Stimulated activated CD8-positive, alpha-beta memory T cell treated with anti-CD3 and anti-CD28 coated beads, Interleukin-12 subunit alpha, Interleukin-12 subunit beta, amount 100 ng/mL, for 4 hours (primary cell): ENCODE data around the gene ELK3.

Experiments
- DNase-seq: peaks from one replicate; pipeline ENCODE4 v3.0.0-alpha.2; 2020; ENCODE audit warnings: low read depth

Gene ELK3

GRCh38 chr12:96258104-96258961, 64.2 kb downstream of the ELK3 start:
- no peak for DNase-seq

GRCh38 chr12:96260231-96260630, 66.1 kb downstream of the ELK3 start:
- DNase-seq, result no peak

GRCh38 chr12:96260644-96261043, 66.5 kb downstream of the ELK3 start:
- no peak for DNase-seq

- no peak for DNase-seq
These were observed 67.4 kb downstream of the ELK3 start for GRCh38 chr12:96261557-96261956.

GRCh38 chr12:96263449-96263902, 69.3 kb downstream of the ELK3 start:
- no peak for DNase-seq

GRCh38 chr12:96265400-96265799, 71.2 kb downstream of the ELK3 start:
- DNase-seq, result no peak

- no peak for DNase-seq
These were observed 71.7 kb downstream of the ELK3 start for GRCh38 chr12:96265836-96266235.

- DNase-seq, result no peak
These were observed 72.1 kb downstream of the ELK3 start for GRCh38 chr12:96266238-96266637.

GRCh38 chr12:96271469-96272199, 77.5 kb downstream of the ELK3 start:
- DNase-seq, result no peak

GRCh38 chr12:96274331-96274730, 80.2 kb downstream of the ELK3 start:
- DNase-seq, result no peak

- no peak for DNase-seq
These were observed 91.0 kb downstream of the ELK3 start for GRCh38 chr12:96285158-96285557.

GRCh38 chr12:96289067-96289466, 94.9 kb downstream of the ELK3 start:
- no peak for DNase-seq

- no peak for DNase-seq
These were observed 98.9 kb downstream of the ELK3 start for GRCh38 chr12:96293093-96293492.

- DNase-seq, result no peak
These were observed 100.7 kb downstream of the ELK3 start for GRCh38 chr12:96294831-96295230.

GRCh38 chr12:96295532-96296160, 101.5 kb downstream of the ELK3 start:
- DNase-seq, result no peak

GRCh38 chr12:96297504-96297903, 103.3 kb downstream of the ELK3 start:
- DNase-seq, result no peak

- no peak for DNase-seq
These were observed 105.9 kb downstream of the ELK3 start for GRCh38 chr12:96300064-96300463.

GRCh38 chr12:96301732-96302131, 107.6 kb downstream of the ELK3 start:
- no peak for DNase-seq

- DNase-seq, result no peak
These were observed 108.6 kb downstream of the ELK3 start for GRCh38 chr12:96302687-96303310.

GRCh38 chr12:96303653-96304052, 109.5 kb downstream of the ELK3 start:
- no peak for DNase-seq

GRCh38 chr12:96305665-96306064, 111.5 kb downstream of the ELK3 start:
- DNase-seq, result no peak

- no peak for DNase-seq
These were observed 114.7 kb downstream of the ELK3 start for GRCh38 chr12:96308881-96309280.
